ENCODE data around the gene CLDN9.

The CLDN9 gene

DNA sequence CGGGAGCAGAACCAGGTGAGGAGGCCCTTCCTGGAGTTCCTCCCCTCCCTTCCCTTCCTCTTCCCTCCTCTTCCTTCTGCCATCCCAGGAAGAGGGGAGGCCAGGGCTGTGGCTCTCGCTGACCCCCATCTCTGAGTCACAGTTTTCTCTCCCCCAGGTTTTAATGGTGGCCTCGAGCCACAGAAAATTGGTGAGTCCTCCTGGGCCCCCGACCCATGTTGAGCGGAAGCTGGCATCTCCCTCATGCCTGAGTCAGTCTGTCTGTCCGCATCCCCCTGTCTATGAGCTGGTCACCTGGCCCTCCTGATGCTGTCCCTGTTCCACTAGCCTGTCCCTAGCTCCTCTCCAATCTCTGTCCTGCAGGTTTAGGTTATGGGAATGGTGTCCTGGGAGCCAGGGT, 12.8 kb upstream of the CLDN9 start:
- no peak for TF ChIP-seq ZNF274 (IDR thresholded peaks at IDR 0.05; ENCODE audit: low read depth, low read length)
- no peak overlapping the region for H3K4me3 ChIP-seq (ENCODE audit: low read length)

GRCh38 chr16:3000540-3000939, 12.2 kb upstream of the CLDN9 start:
- no peak overlapping the region for H3K4me3 ChIP-seq (ENCODE audit: low read length)
- no peak for TF ChIP-seq ZNF274 (IDR thresholded peaks at IDR 0.05; ENCODE audit: low read depth, low read length)

- no peak for TF ChIP-seq ZNF274 (IDR thresholded peaks at IDR 0.05; ENCODE audit: low read depth, low read length)
- H3K4me3 ChIP-seq (ENCODE audit: low read length): no peak overlapping the region
These were observed 11.4 kb upstream of the CLDN9 start for GRCh38 chr16:3001316-3001715.

DNA sequence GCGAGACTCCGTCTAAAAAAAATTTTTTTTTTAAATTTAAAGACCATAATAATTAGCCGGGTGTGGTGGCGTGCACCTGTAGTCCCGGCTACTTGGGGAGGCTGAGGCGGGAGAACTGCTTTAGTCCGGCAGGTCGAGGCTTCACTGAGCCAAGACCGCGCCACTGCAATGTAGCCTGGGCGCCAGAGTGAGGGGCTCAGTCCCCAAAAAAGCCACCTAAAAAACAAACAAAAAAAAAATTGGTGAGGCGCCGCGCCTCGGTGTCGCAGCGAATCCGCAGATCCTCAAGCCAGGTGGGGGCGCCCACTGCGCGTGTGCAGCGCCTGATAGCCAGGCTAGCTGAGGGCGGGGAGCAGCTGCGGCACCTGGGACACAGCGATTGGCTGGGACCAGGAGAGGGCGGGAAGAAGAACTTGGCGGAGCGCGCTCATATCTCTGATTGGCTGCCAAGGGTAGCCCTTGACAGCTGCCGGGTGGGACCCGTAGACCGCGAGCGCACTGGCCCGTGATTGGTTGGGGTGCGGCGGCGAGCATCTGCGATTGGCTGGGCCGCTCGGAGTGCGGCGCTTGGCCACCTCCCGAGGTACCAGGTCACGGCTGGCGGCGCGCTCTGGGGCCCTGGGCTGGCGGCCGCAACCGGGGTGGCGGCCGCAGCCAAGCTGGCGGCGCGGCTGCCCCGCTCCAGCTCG, 9.0 kb upstream of the CLDN9 start:
- TF ChIP-seq ZNF274 (IDR thresholded peaks at IDR 0.05; ENCODE audit: low read depth, low read length): no peak
- H3K4me3 ChIP-seq (ENCODE audit: low read length): no peak overlapping the region

GRCh38 chr16:3004319-3004718, 8.4 kb upstream of the CLDN9 start:
- TF ChIP-seq ZNF274 (IDR thresholded peaks at IDR 0.05; ENCODE audit: low read depth, low read length): no peak
- no peak overlapping the region for H3K4me3 ChIP-seq (ENCODE audit: low read length)

GRCh38 chr16:3004781-3005284, 7.9 kb upstream of the CLDN9 start:
- H3K4me3 ChIP-seq (ENCODE audit: low read length): peak overlapping the region; percentile 51; the same call in 1 of the 2 replicates
- TF ChIP-seq ZNF274 (IDR thresholded peaks at IDR 0.05; ENCODE audit: low read depth, low read length): no peak

DNA sequence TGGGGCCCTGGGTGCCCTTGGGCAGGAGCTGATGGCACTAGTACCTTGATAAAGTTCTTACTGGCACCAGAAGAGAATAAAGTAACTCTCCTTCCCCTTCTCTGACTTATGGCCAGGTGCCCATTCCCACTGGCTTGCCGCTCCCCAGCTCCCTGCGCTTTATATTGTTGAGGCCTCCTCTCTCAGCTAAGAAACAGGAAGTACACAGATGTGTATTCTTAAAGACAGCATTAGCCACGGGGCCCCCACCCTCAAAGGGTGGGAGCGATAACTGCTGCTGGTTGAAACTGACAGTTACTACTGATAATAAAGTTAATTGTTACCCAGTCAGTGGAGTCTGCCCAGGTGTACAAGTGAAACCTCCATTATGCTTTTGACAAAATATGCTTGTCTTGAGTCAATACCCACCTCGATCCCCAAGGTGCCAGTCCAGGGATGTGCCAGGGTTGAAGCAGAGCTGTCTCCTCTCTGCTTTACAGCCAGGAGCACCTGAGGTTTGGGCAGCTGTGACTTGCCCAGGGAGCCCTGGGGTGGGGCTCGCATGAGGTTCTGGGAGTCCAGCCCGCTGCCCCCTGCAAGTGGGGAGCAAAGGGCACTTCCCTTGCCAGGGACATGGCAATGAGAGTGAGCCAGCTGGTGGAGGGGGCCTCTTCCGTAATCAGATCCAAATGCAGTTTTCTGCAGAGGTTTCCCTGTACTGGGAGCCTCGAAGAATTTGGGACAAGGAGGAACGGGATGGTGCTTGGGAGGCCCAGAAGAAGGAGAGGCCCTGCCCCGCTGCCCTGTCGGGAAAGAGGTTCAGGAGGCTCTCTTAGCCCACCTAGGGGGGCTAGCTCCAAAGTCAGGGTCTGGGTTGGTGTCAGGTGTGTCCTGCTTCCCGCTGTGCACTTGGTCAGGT, 5.4 kb upstream of the CLDN9 start:
- TF ChIP-seq ZNF274 (IDR thresholded peaks at IDR 0.05; ENCODE audit: low read depth, low read length): no peak
- peak overlapping the region; percentile 35; the same call in 1 of the 2 replicates for H3K4me3 ChIP-seq (ENCODE audit: low read length)

GRCh38 chr16:3007957-3008689, 4.6 kb upstream of the CLDN9 start:
- no peak overlapping the region; the same call in 1 of the 2 replicates for H3K4me3 ChIP-seq (ENCODE audit: low read length)

GRCh38 chr16:3008690-3009037, 4.1 kb upstream of the CLDN9 start:
- no peak overlapping the region for H3K4me3 ChIP-seq (ENCODE audit: low read length)
- TF ChIP-seq ZNF274 (IDR thresholded peaks at IDR 0.05; ENCODE audit: low read depth, low read length): no peak

More at GRCh38 chr16:3007957-3008689, 4.6 kb upstream of the CLDN9 start:
- no peak for TF ChIP-seq ZNF274 (IDR thresholded peaks at IDR 0.05; ENCODE audit: low read depth, low read length)

DNA sequence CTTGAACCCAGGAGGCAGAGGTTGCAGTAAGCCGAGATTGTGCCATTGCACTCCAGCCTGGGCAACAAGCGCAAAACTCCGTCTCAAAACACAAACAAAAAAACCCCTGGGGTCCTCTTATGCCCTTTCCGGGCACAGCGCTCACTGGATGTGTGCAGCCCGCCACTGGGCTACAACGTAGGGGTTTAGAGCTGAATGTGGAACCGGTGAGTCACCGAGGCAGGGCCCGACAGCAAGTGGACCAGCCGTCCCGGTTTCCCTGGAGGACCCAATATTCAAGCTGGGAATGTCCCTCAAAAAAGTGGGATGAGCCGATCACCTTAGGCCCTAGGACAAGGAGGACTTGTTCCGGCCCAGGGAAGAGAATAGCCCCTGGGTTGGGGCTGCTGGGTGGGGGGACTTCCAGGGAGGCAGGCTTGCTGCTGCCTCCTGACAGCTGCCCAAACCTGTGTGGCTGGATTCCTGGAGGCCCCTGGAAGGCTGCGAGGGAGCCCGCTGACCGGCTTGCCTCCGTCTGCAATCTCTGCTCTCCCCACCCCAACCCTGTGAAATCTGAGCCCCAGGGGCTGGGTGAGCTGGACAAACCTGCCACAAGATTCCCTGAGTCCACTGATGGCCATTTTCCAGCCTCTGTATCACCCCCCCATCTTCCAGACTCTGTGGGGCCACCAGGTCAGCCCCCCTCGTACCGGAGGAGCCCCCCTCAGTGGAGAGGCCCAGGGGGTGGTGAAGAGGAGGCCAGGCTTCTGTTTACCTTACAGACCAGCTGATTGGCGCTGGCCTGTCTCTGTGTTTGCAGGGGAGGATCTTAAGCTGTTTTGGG, 2.9 kb upstream of the CLDN9 start:
- H3K4me3 ChIP-seq (ENCODE audit: low read length): no peak overlapping the region

DNA sequence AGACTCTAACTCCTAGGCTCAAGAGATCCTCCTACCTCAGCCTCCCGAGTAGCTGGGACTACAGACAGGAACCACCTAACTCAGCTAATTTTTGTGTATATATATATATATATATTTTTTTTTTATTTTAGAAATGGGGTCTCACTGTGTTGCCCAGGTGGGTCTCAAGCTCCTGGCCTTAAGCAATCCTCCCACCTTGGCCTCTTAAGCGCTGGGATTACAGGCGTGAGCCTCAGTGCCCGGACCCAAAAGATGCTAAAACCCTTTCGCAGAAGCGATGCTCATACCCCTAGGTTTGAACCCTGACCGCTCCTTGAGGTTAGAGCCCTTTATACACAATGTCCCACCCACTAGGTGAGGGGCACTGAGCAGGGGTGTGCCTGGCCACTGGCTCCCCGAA, 2.2 kb upstream of the CLDN9 start:
- no peak for TF ChIP-seq ZNF274 (IDR thresholded peaks at IDR 0.05; ENCODE audit: low read depth, low read length)
- no peak overlapping the region for H3K4me3 ChIP-seq (ENCODE audit: low read length)

More for the DNA sequence above, 2.9 kb upstream of the CLDN9 start:
- no peak for TF ChIP-seq ZNF274 (IDR thresholded peaks at IDR 0.05; ENCODE audit: low read depth, low read length)

- no peak overlapping the region for H3K4me3 ChIP-seq (ENCODE audit: low read length)
- no peak for TF ChIP-seq ZNF274 (IDR thresholded peaks at IDR 0.05; ENCODE audit: low read depth, low read length)
These were observed 477 bp upstream of the CLDN9 start for GRCh38 chr16:3012246-3012645.

DNA sequence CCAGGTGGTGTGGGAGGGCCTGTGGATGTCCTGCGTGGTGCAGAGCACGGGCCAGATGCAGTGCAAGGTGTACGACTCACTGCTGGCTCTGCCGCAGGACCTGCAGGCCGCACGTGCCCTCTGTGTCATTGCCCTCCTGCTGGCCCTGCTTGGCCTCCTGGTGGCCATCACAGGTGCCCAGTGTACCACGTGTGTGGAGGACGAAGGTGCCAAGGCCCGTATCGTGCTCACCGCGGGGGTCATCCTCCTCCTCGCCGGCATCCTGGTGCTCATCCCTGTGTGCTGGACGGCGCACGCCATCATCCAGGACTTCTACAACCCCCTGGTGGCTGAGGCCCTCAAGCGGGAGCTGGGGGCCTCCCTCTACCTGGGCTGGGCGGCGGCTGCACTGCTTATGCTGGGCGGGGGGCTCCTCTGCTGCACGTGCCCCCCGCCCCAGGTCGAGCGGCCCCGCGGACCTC, 798 bp downstream of the CLDN9 start:
- no peak for TF ChIP-seq ZNF274 (IDR thresholded peaks at IDR 0.05; ENCODE audit: low read depth, low read length)
- H3K4me3 ChIP-seq (ENCODE audit: low read length): no peak overlapping the region

Data from GM08714 (cell line).